Upper lobe of right lung (tissue), 1 donor: ENCODE measurements around the gene FARP1. TPM values are rescaled to one million over a fixed set of nuclear protein-coding genes. Genes with fewer than 3 reads are reported as not detected.

Experiments
- ATAC-seq: fragments of 200-7000 bp; cut with Tn5 transposase; one replicate; pipeline ENCODE4 v1.9.1; 2020; ENCODE audit warnings: mild to moderate bottlenecking, moderate library complexity
- DNase-seq: peaks from one replicate; pipeline ENCODE4 v3.0.0-alpha.2; 2020
- H3K27ac ChIP-seq: fragments of 200-600 bp; one replicate; pipeline ENCODE4 v1.8.0; 2022
- H3K27me3 ChIP-seq: fragments of 200-600 bp; one replicate; pipeline ENCODE4 v1.8.0; 2022; ENCODE audit warnings: mild to moderate bottlenecking
- H3K36me3 ChIP-seq: fragments of 200-600 bp; one replicate; pipeline ENCODE4 v1.8.0; 2022
- H3K4me1 ChIP-seq: fragments of 200-600 bp; one replicate; pipeline ENCODE4 v1.8.0; 2022
- H3K4me3 ChIP-seq: fragments of 200-600 bp; one replicate; pipeline ENCODE4 v1.8.0; 2022; ENCODE audit warnings: mild to moderate bottlenecking
- H3K9me3 ChIP-seq: fragments of 200-600 bp; one replicate; pipeline ENCODE4 v1.8.0; 2022
- CTCF ChIP-seq: fragments of 200-600 bp; IDR thresholded peaks from one replicate; pipeline ENCODE4 v1.8.0; 2022; ENCODE audit warnings: antibody characterized with exemption
- intact Hi-C: fragments of 100-400 bp; cut with DNase I; formaldehyde crosslinking; loops from one replicate; pipeline ENCODE4 v1.11.0; 2022
- total RNA-seq: library from RNA; stranded (reverse); fragmentation: NEBNext Ultra II Directional; extraction: Animal tissue kit (Norgen Biotek cat#: 25700); gene quantifications from one replicate; pipeline ENCODE4 v1.2.1, GENCODE V29; 2021
- donor health status: DM: no; HTN: yes; CAD: no; lungs with severe emphysema.

FARP1 gene
- total RNA-seq, 1 donor from 2014 or later: 95.9 TPM

DNA sequence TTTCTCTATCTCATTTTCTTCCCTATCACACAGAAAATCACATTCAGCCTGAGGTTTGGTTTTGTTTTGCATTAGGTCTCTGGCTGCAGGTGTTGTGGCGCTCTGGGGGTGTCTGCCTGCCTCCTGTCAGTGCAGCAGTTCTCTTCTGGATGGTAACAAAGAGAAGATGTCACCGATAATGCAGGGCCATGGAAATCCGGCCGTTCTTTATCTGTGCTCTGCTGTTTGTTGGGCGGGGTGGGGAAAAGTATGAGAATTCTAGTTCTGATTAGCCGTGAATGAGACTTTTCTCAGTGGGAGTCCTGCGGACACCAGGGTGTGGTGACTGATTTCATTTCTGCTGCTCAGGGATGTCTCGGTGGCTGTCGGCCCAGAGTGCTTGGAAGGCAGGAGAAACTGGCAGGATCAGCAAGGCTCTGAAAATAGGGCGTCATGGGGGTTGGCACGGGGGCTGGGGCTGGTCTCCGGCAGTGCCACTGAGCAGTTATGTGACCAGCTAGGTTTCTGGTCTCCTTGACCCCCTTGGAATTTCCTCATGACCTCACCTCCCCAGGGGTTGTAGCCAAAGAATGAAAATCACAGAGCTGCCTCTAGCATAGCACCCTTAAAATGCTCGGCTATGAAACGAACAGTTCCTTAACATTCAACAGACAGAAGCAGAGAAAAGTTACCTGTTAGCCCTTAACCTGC is 29.2 kb downstream of the FARP1 start:
- peak; percentile 71 for ATAC-seq
- intact Hi-C loops: no loop called here

GRCh38 chr13:98172590-98173422 is 29.9 kb downstream of the FARP1 start:
- Histone ChIP-seq H3K27me3 (no peaks in the 10 kb centered on the region), H3K4me3 (peak overlapping the region; percentile 21), H3K9me3 (no peaks in the 10 kb centered on the region), H3K4me1 (peaks cover 38% of the 10 kb centered on the region), H3K36me3 (no peaks in the 10 kb centered on the region), H3K27ac (peak overlapping the region; percentile 73)
- DNase-seq (no peak), ATAC-seq (peak; percentile 58)
- TF ChIP-seq CTCF: no peak
- intact Hi-C loops: no loop called here

More for the DNA sequence above, 29.2 kb downstream of the FARP1 start:
- Histone ChIP-seq H3K27ac (peak overlapping the region; percentile 73), H3K4me3 (peak overlapping the region; percentile 21), H3K36me3 (no peaks in the 10 kb centered on the region), H3K4me1 (peaks cover 38% of the 10 kb centered on the region), H3K27me3 (no peaks in the 10 kb centered on the region), H3K9me3 (no peaks in the 10 kb centered on the region)
- peak; percentile 65 for DNase-seq
- TF ChIP-seq CTCF: no peak

DNA sequence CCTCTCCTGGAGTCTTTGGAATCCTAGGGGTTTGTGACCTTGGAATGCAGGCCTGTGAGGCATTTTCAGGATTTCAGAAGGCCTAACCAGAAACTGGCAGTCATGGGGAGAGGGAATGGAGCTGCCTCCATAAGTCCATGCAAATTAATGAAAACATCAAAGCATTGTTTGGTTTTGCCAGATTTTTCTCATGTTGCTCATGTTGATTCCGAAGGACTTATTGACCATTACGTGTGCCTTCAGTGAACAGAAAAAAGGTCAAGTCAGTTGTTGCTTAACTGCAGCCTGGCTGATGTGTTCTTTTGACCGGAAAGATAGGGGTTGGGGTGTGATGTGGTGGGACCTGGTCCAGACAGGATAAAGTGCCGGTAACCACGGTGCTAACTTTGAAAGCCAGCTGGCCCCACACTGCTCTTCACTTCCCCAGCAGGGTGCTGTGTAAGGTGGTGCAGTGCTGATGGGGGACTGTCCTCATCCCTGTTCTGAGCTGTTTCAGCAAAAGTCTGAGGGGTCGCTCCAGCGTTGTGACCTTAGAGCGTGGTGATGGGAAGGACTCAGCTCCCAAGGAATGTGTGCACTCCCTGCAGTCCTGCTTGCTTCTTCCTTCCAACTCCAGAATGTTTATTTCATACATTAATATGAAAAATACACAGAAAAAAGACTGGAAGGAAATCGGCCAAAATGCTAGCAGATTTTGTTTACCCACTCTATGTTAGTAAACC is 30.7 kb downstream of the FARP1 start:
- Histone ChIP-seq H3K27me3 (no peaks in the 10 kb centered on the region), H3K9me3 (no peaks in the 10 kb centered on the region), H3K4me3 (no peak overlapping the region), H3K4me1 (peaks cover 38% of the 10 kb centered on the region), H3K36me3 (no peaks in the 10 kb centered on the region), H3K27ac (peak overlapping the region; percentile 73)
- intact Hi-C loops: no loop called here
- peak; percentile 42 for ATAC-seq
- no peak for DNase-seq
- no peak for TF ChIP-seq CTCF

- Histone ChIP-seq H3K4me1 (peaks cover 38% of the 10 kb centered on the region), H3K27me3 (no peaks in the 10 kb centered on the region), H3K4me3 (no peak overlapping the region), H3K27ac (peak overlapping the region; percentile 73), H3K9me3 (no peaks in the 10 kb centered on the region), H3K36me3 (no peaks in the 10 kb centered on the region)
- ATAC-seq: no peak
- TF ChIP-seq CTCF: no peak
- intact Hi-C loops: no loop called here
- DNase-seq: no peak
Measured at GRCh38 chr13:98174307-98174706, 31.4 kb downstream of the FARP1 start.

- peaks cover 38% of the 10 kb centered on the region for H3K4me1 ChIP-seq
- DNase-seq: no peak
- TF ChIP-seq CTCF: no peak
- H3K9me3 ChIP-seq: no peaks in the 10 kb centered on the region
- no peak overlapping the region for H3K4me3 ChIP-seq
- no peaks in the 10 kb centered on the region for H3K36me3 ChIP-seq
- intact Hi-C loops: no loop called here
- H3K27ac ChIP-seq: peak overlapping the region; percentile 18
- ATAC-seq: no peak
- no peaks in the 10 kb centered on the region for H3K27me3 ChIP-seq
Measured at GRCh38 chr13:98175043-98175442, 32.1 kb downstream of the FARP1 start.
